ENCODE measurements around the gene POLR2C.

Gene POLR2C

GRCh38 chr16:57452021-57452420 is 10.5 kb upstream of the POLR2C start:
- DNase-seq: no peak

- no peak for DNase-seq
Observed at GRCh38 chr16:57462978-57463362, 491 bp downstream of the POLR2C start.

DNA sequence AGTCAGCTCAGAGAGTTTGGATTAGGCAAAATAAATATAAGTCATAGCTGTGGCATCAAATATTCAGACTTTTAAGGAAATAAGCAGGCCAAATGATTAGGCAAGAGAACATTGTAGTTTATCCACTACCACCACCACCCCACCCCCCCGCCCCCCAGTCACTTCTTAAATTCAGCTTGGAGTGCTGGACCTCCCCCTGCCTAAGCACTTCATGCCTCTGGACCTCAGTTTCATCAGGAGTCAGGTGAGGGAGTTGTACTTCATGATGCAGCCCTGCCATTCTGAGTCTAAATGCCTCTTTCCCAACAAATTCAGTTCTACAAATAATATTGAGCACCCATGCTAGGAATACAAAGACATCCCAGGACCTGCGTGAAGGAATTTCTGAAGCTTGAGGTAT is 2.0 kb downstream of the POLR2C start:
- DNase-seq: no peak

DNA sequence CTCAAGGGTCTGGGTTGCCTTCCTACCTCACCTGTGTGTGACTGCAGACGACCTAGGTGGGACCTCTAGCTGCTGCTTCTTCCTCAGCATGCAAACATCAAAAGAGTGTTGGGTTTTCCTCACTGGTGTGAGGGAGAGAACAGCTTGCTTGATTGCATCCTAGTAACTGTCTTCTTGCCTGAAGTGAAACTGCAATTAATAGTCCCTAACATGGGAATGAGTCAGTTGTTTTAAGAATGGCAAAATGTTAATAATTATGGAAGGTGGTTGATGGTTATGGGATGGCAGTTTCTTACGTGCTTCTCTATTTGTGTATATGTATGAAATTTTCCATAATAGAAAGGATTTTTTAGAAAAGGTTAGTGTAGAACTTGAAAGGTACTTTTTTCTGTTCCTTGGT is 5.9 kb downstream of the POLR2C start:
- DNase-seq: no peak

GRCh38 chr16:57469046-57469445 is 6.6 kb downstream of the POLR2C start:
- DNase-seq: no peak

GRCh38 chr16:57469917-57470470 is 7.5 kb downstream of the POLR2C start:
- no peak for DNase-seq

GRCh38 chr16:57470711-57471110 is 8.2 kb downstream of the POLR2C start:
- DNase-seq: no peak

DNA sequence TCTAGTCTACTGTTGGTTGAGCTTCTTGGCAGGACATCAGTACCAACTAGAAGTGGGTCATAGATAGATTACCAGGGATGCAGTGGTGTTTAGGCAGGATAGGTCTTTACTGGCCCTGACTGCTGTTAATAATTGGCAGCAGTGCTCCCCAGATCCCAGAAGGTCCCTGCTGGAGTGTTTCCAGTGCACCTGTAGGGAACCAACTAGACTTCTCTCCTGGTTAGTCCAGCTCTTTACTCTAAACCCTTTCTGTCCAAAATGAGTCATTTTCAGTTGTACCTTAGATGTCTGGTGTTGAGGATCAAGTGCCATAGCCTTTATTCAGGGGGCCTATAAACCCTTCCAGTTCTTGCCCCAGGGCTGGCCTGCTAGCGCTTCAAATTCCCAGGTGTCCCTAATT is 8.7 kb downstream of the POLR2C start:
- DNase-seq: no peak

DNA sequence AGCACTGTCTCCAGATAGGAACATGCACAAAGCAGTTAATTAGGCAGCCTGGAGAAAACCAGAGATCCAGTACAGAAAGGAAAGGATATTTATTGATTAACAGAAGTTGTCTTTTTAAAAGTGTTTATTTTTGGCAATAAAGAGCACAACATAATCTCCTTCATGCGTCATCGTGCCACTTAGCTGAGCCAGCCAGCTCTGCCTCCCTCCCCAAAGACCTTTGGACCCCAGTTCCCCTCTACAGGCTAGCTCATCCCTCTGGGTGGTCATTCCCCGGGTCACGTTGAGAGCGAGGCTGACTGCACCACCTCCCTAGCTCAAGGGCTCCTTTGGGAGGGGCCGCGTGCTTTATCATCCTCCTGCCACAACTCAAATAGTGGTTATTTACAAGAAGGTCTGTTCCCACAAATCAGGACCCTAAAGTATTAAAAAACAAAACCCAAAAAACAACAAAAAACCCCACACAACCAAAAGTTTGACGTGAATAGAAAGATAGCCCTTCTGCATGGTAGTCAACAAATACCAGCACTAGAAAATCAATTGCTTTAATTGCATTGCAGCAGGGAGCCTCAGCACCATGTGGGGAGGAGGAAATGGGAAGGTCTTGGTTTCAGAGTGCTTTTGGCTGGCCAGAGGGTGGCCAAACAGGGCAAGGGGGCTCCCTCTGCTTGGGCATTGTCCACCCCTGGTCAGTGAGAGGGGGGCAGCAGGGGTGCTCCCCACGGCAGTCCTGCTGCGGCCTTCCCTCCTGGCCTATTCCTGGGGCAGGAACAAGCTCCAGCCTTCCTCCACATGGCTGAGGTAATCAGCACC is 9.6 kb downstream of the POLR2C start:
- no peak for DNase-seq

DNA sequence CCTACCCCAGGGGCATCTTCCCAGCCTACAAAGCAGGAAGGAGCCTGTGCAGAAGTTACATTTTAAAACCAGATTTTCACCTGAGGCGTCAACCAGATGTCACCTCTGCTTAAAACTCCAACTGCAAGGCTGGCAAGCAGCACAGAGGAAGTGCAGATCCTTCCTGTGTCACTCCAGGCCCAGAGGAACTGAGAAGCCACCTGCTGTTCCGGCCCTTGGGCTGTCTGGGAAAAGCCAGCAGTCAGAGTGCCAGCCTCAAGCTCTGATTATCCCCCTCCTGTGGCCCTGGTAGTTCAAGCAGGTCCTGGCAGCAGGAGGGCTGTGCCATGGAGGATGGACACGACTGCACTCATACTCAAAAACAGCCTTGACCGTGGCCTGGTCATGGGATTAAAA is 10.2 kb downstream of the POLR2C start:
- no peak for DNase-seq

DNA sequence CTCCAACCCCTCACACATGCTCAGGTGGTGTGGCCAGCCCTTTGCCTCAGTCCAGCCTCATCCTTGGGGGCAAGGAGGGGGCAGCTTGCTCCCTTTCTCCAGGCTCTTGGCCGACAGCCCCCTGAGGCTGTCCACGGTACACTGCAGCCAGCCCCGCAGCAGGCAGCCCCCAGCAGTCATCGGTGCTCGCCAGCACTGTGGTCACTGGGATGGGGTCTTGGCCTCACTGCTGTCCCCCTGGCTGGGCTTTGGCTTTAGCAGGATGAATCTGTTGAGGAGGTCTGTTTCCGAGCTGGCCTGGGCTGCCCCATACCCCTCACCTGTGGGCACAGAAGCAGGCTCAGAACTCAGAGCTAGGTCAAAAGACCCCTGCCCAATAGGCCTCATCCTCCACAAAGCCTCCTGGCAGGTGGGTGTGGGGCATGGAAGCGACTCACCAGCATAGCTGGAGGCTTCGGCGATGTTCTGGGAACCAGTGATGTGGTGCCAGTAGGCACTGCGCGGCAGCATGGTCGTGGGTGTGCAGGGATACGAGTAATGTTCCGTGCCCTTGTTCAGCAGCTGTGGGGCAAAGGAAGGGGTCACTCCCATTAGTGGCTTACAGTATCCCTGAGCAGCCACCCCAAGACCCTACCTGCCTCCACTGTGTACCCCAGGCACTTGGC is 10.8 kb downstream of the POLR2C start:
- no peak for DNase-seq

- DNase-seq: no peak
Observed at GRCh38 chr16:57473906-57474305, 11.4 kb downstream of the POLR2C start.

- DNase-seq: no peak
Observed at GRCh38 chr16:57474671-57475661, 12.5 kb downstream of the POLR2C start.

DNA sequence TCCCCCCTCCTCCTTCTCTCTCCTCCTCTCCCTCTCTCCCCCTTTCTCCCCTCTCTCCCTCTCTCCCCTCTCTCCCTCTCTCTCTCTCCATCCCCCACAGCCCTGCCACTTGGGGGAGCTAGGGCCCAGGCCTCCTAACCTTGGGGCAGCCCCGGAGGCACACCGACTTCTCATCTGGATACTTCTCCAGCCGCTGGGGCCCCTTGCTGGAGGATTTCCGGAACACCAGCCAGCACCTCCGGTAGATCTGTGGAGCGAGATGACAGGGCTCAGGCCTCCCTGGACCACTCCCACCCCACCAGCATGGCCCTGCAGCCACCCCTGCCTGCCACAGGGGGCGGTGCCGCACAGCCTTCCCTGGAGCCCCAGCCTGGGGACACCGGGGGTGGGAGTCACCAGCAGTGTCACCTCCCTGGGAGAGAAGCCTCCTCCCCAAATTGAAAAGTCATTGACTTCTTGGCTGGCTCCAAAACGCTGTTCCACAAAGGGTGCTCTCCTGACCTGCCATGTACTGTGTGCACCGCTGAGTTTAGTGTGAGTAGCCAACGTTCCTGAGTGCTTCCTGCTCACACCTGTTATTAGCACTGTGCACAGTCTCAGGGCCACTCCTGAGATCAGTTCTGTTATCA is 13.3 kb downstream of the POLR2C start:
- peak; percentile 62 to 78 for DNase-seq

- DNase-seq: no peak
Observed at GRCh38 chr16:57476546-57477410, 14.3 kb downstream of the POLR2C start.

GRCh38 chr16:57477531-57478202 is 15.2 kb downstream of the POLR2C start:
- DNase-seq: no peak

GRCh38 chr16:57478396-57479204 is 16.1 kb downstream of the POLR2C start:
- no peak for DNase-seq

- no peak for DNase-seq
Observed at GRCh38 chr16:57479205-57479975, 16.9 kb downstream of the POLR2C start.

Measured in CD4-positive, alpha-beta T cell treated with Interleukin-4 for 1 hour (primary cell).